CD4-positive, alpha-beta T cell treated with Interleukin-15 for 1 hour (primary cell): ENCODE data around the gene CRYL1.

Experiments
- DNase-seq: peaks from one replicate; pipeline ENCODE4 v3.0.0-alpha.2; 2020

CRYL1 gene

DNA sequence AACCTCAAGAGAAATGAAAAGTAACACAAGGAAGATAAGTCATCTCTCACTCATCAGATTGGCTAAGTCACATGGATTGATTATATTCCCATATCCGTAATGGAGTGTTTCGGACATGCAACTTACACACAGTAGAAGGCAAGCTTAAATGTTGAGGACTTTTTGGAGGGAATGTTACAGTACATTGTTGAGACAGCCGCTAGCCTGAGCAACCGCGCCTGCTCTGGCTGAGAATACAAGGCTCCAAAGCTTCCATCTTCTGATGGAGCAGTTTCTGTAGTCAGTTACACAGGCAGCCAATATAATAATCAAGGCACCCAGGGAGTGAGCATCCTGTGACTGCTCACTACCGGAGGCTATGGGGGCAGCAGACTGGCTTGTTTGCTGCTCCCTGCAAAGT is 1.0 kb upstream of the CRYL1 start:
- no peak for DNase-seq

GRCh38 chr13:20525144-20525600 is 485 bp downstream of the CRYL1 start:
- no peak for DNase-seq

- DNase-seq, result no peak
Observed at GRCh38 chr13:20521364-20522115, 4.1 kb downstream of the CRYL1 start.

DNA sequence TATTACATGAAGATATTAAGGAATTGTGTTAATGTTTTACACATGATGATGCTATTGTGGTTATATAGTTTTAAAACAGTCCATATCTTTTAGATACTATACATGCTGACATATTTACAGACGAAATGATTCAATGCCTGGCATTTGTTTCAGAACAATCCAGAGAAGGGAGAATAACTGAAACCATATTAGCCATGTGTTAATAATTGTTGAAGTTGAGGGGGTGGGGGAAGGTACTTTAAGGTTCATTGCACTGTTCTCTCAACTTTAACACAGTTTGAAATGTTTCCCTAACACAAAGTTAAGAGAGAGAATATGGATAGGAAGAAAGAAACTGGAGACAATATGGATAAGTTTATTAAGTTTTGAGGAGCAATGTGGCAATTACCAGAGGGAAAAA is 5.8 kb downstream of the CRYL1 start:
- no peak for DNase-seq

GRCh38 chr13:20518660-20519100 is 7.0 kb downstream of the CRYL1 start:
- DNase-seq, result no peak

DNA sequence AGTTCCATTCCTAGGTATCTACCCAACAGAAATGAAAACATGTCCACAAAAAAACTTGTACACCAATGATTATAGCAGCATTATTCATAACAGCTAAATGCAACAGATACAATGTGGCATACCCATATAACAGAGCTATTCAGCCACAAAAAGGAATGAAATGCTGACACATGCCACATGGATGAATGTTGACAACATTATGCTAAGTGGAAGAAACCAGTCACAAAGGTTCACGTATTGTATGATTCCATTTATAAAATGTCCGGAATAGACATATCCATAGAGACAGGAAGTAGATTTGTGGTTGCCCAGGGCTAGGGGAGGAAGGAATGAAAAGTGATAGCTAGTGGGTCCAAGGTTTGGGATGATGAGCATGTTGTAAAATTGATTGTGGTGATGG is 10.8 kb downstream of the CRYL1 start:
- no peak for DNase-seq

DNA sequence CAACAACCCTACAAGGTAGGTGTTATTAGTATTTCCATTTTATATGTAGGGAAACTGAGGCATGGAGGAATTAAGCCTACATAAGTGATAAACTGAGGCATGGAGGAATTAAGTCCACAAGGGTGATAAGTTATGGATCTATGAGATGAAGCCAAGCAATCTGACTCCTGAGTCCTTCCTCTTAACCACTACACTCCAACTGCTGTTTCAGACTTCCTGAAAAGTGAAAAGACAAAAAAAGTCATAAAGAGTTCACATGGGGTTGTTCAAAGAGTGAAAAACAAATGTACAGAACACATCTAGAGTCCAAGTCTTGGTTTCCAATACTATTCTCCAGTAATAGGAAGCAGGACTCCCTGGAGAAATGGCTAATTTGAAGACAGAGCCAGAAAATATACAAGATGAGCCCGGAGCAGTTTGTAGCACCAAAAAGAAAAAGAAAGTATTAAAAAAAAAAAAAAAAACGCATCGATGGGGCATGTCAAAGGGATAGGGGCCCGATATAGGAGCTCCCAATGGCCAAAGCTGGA is 12.1 kb downstream of the CRYL1 start:
- DNase-seq, result no peak

DNA sequence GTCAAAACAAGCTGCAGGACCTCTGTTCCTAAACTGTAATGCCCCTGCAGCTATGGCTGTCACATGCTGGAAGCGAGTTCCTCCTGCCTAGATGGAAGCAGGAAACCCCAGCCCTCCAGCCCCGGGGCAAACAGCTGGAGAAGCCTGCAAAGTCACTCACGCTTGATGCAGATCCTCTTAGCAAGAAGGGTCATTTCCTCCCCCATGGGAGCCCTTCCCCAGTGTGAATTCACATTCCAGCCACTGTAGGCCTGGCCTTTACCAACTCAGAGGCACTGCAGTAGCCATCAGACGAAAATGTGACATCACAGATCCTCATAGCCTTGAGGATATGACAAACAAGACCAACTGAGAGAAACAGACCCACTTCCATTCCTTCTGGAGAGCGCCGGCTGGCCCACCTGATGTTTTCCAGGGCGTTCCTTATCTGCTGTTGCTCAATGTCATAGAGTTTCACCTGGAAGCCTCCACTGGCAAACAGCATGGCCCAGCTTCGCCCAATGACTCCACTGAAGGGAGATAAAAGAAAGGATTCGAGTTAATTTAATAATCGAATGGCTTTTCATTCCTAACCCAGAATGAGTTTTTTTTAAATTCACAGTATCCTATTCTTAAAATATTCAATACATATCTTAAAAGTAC is 13.5 kb downstream of the CRYL1 start:
- DNase-seq, result no peak

- DNase-seq, result no peak
Observed at GRCh38 chr13:20506696-20507095, 19.0 kb downstream of the CRYL1 start.

DNA sequence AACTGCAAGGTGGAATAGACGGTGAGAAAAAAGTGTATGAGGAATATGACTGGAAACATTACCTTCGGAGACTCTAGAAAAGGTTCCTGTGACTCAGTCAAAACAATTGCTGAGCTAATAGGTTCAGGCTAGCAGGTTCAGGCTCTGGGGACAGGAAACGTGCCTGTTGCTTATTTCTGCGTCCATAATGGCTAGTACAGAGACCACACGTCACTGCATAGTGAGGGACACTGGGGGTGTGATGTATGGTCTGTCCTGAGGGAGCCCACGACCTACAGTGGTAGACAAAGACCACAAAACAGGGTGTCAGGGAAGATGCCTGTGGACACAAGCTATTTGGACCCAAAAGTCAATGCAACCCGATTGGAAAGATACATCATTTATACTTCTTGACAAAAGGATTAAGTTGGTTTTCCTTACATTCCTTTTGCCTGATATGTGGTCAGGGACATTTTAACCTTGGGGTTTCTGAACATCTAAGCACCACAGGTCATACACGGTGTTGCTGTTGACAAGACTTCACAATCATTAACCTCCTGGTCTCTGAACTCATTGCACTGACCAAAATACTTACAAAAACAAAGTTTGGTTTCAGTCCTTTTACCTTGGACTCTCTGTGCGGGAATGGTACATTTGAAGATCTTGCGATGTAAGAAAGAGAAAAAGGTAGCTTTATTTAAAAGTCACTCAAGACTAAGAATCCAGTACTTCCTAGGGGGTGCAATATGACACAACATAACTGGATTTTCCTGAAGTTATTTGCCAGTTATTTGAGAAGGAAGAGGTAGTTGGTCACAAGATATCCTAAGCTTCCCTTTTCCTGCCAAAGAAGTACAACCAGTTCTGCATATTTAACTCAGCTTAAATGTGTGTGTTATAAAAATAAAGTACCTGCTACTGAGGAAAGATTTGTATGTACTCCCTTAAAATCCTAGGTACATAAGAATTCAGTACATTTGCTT is 20.0 kb downstream of the CRYL1 start:
- no peak for DNase-seq

GRCh38 chr13:20503088-20504083 is 22.3 kb downstream of the CRYL1 start:
- DNase-seq, result no peak

DNA sequence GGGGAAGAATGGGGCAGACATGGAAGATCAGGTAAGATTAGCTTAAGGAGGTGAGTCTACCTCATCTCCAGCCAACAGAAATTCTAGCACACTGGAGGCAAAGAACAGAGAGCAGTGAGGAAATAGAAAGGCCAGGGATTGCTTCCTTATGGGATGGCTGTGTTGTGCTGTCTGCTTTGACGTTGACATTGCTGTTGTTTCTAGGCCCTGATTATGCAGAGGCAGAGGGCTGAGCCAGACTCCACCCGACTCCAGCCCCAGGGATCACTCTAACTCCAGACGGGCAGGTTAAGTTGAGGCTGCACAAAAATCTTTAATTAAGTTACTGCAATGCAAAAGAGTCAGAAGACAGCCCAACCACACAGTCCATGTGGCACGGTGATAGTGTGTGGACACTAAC is 24.1 kb downstream of the CRYL1 start:
- DNase-seq, result no peak

DNA sequence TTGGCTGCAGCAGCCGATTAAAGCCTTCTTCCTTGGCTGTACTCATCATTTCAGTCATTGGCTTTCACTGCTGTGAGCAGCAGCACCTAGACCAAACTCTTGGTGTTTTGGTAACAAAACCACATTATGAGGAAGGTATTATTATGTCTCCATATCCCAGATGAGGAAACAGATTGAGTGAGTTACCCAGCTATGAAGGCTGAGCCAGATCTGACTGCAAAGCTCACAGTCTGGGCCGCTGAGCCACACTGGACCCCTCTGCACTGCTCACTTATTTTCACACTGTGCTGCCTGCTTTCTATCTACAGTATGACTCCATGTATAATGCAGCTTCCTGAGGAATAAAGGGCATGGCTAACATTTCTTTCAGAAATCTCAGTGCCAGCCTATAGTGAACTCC is 24.5 kb downstream of the CRYL1 start:
- no peak for DNase-seq

GRCh38 chr13:20499986-20500385 is 25.7 kb downstream of the CRYL1 start:
- no peak for DNase-seq

DNA sequence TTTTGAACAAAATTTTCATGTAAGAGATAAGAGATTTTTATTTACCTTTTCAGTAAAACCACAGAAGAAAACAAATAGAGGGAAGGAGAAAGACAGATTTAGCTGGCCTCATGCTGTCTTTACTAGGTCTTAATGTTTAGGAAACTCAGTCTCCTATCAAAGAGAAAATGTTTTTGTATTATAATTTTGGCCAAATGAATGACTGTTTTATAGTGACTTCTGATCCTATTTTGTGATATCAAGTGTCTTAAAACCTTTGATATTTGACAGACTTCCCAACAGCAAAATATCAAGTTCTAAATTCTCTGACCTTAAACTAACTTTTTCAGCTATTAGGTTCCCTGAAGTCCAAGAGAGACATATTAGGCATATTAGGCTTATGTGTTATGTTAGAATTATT is 27.0 kb downstream of the CRYL1 start:
- DNase-seq, result no peak

GRCh38 chr13:20498129-20498528 is 27.5 kb downstream of the CRYL1 start:
- DNase-seq, result no peak

GRCh38 chr13:20497006-20497775 is 28.5 kb downstream of the CRYL1 start:
- no peak for DNase-seq

GRCh38 chr13:20495087-20496023 is 30.3 kb downstream of the CRYL1 start:
- peak; percentile 58 for DNase-seq

- no peak for DNase-seq
Observed at GRCh38 chr13:20494656-20495055, 31.0 kb downstream of the CRYL1 start.

GRCh38 chr13:20492641-20493040 is 33.0 kb downstream of the CRYL1 start:
- DNase-seq, result peak; percentile 45
